ENCODE results near the gene KDM2B. TPM values are rescaled to one million over a fixed set of nuclear protein-coding genes. Genes with fewer than 3 reads are reported as not detected.

KDM2B gene
- polyA plus RNA-seq, 1 of the 3 experiments (the other 2 are of a cell fraction): 11.5 TPM

DNA sequence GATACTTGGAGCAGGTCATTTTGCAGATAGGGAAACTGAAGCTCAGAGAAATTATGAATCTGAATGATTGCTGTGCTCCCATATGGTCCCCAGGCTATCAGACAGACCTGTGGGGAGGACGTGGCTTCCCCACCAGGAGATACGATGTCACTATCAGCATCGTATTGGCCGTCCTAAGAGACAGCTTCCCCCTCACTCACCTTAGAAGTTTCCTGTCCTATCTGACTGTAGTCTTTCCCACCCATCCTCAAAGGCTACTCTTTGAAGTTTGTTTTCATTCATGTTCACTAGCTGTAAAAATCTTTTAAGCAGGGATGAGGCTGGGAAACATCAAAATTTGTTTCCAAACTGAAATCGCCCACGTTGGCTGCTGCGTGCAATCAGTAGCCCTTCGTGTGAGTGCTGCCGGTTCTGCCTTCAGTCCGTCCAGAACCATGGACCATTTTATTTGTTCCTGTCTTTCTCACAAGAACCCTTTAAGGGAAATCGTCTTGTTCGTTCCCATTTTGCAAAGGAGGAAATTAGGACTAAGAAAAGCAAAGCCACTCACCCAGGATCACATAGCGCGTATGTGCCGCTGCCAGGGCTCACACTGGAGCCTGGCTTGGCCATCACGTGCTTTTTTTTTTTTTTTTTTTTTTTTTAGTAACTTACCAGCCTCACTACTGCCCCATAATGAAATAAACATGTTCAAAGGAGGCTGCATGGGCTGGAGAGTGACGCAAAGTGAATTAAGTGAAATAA is 1.0 kb upstream of the KDM2B start:
- peak overlapping the region; percentile 93 for H2AFZ ChIP-seq (ENCODE audit: low read depth)
- H3K4me2 ChIP-seq: peak overlapping the region; percentile 96
- peaks cover 22 to 25% of the 10 kb centered on the region in 2 experiments; a peak in 3 of 4 replicates for H3K4me1 ChIP-seq (ENCODE audit: control insufficient read depth in 1 of 2, insufficient read depth in 2 of 2, low read depth in 1 of 2, low read length in 1 of 2)
- no peaks in the 10 kb centered on the region for H3K9me3 ChIP-seq
- H3K9me2 ChIP-seq: no peaks in the 10 kb centered on the region
- H3K4me3 ChIP-seq (ENCODE audit: low read depth in 2 of 2, low read length in 1 of 2): peak overlapping the region; percentile 64 to 87
- TF ChIP-seq, protein P1, sequence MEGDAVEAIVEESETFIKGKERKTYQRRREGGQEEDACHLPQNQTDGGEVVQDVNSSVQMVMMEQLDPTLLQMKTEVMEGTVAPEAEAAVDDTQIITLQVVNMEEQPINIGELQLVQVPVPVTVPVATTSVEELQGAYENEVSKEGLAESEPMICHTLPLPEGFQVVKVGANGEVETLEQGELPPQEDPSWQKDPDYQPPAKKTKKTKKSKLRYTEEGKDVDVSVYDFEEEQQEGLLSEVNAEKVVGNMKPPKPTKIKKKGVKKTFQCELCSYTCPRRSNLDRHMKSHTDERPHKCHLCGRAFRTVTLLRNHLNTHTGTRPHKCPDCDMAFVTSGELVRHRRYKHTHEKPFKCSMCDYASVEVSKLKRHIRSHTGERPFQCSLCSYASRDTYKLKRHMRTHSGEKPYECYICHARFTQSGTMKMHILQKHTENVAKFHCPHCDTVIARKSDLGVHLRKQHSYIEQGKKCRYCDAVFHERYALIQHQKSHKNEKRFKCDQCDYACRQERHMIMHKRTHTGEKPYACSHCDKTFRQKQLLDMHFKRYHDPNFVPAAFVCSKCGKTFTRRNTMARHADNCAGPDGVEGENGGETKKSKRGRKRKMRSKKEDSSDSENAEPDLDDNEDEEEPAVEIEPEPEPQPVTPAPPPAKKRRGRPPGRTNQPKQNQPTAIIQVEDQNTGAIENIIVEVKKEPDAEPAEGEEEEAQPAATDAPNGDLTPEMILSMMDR (IDR thresholded peaks at IDR 0.05): peak; percentile 43
- peak; percentile 40; the same call in 1 of the 2 replicates for TF ChIP-seq POLR2AphosphoS5 (IDR thresholded peaks at IDR 0.05; ENCODE audit: low read depth, low read length)
- TF ChIP-seq TCF12 (IDR thresholded peaks at IDR 0.05): peak; percentile 68
- TF ChIP-seq, protein P2, sequence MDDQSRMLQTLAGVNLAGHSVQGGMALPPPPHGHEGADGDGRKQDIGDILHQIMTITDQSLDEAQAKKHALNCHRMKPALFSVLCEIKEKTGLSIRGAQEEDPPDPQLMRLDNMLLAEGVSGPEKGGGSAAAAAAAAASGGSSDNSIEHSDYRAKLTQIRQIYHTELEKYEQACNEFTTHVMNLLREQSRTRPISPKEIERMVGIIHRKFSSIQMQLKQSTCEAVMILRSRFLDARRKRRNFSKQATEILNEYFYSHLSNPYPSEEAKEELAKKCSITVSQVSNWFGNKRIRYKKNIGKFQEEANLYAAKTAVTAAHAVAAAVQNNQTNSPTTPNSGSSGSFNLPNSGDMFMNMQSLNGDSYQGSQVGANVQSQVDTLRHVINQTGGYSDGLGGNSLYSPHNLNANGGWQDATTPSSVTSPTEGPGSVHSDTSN (IDR thresholded peaks at IDR 0.05): no peak
- TF ChIP-seq TAF1 (IDR thresholded peaks at IDR 0.05; ENCODE audit: borderline replicate concordance, low read depth, low read length): peak; percentile 56; the same call in 1 of the 2 replicates
- TF ChIP-seq, protein P3, sequence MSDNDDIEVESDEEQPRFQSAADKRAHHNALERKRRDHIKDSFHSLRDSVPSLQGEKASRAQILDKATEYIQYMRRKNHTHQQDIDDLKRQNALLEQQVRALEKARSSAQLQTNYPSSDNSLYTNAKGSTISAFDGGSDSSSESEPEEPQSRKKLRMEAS (IDR thresholded peaks at IDR 0.05; ENCODE audit: low read depth): peak; percentile 82
- TF ChIP-seq, protein P4, sequence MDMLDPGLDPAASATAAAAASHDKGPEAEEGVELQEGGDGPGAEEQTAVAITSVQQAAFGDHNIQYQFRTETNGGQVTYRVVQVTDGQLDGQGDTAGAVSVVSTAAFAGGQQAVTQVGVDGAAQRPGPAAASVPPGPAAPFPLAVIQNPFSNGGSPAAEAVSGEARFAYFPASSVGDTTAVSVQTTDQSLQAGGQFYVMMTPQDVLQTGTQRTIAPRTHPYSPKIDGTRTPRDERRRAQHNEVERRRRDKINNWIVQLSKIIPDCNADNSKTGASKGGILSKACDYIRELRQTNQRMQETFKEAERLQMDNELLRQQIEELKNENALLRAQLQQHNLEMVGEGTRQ (IDR thresholded peaks at IDR 0.05; ENCODE audit: borderline replicate concordance, low read depth, low read length): 0 out of 2 replicates have a peak, but pooled peaks have one; percentile 47
- TF ChIP-seq, protein P5, sequence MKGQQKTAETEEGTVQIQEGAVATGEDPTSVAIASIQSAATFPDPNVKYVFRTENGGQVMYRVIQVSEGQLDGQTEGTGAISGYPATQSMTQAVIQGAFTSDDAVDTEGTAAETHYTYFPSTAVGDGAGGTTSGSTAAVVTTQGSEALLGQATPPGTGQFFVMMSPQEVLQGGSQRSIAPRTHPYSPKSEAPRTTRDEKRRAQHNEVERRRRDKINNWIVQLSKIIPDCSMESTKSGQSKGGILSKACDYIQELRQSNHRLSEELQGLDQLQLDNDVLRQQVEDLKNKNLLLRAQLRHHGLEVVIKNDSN (IDR thresholded peaks at IDR 0.05; ENCODE audit: borderline replicate concordance, low read depth): peak; percentile 81
- TF ChIP-seq JUND (IDR thresholded peaks at IDR 0.05): no peak
- TF ChIP-seq ELF1 (IDR thresholded peaks at IDR 0.05): no peak
- peak; percentile 84; the same call in 1 of the 2 replicates for TF ChIP-seq MXI1 (IDR thresholded peaks at IDR 0.05; ENCODE audit: low read depth, low read length)
- TF ChIP-seq RCOR1 (IDR thresholded peaks at IDR 0.05; ENCODE audit: low read length): peak; percentile 21; the same call in 1 of the 2 replicates
- WGBS (ENCODE audit: low lambda C conversion rate): 21% methylated on average over 17 of the region's 17 CpGs
- H3K27ac ChIP-seq (ENCODE audit: low read depth in 2 of 2, low read length in 1 of 2): peak overlapping the region; percentile 90 to 98
- DNase-seq: peak; percentile 79
- CTCF ChIA-PET: interaction anchor here (0.8 to 4.6 kb wide), 12 partner anchors 16 to 150 kb away, joined by 3 to 29 read pairs (median 4); partner anchors contain the start of gene ORAI1
- peak overlapping the region; percentile 91 for H3K9ac ChIP-seq
- H3K79me2 ChIP-seq (ENCODE audit: insufficient read depth): peaks cover 13% of the 10 kb centered on the region
- POLR2A ChIA-PET: no interaction called here
- peaks cover 41% of the 10 kb centered on the region for H3F3A ChIP-seq (replicated peaks; ENCODE audit: insufficient read depth)
- no peaks in the 10 kb centered on the region for H4K20me1 ChIP-seq (ENCODE audit: insufficient read depth)
- H3K36me3 ChIP-seq (replicated peaks in 1 of 2; ENCODE audit: control insufficient read depth in 1 of 2, insufficient read depth in 2 of 2, low read length in 1 of 2): no peaks in the 10 kb centered on the region
- H3K27me3 ChIP-seq (ENCODE audit: insufficient read depth): no peaks in the 10 kb centered on the region

All from SK-N-SH (cell line).